Mucosa of descending colon (tissue), 3 donors: ENCODE results near the gene POLK. TPM values are rescaled to one million over a fixed set of nuclear protein-coding genes. Genes with fewer than 3 reads are reported as not detected.
A peak's percentile ranks its signal among the peaks of the same experiment; 100 is the strongest.

Experiments used
- ATAC-seq: fragments of 200-7000 bp; cut with Tn5 transposase; one replicate; pipeline ENCODE4 v1.9.1; 2020; ENCODE audit warnings: mild to moderate bottlenecking, moderate library complexity
- DNase-seq, 3 donors: peaks; one replicate each; pipeline ENCODE4 v3.0.0-alpha.2; 2020
- H3K36me3 ChIP-seq: fragments of 200-600 bp; one replicate; pipeline ENCODE4 v1.8.0; 2021; ENCODE audit warnings: low read depth, mild to moderate bottlenecking
- H3K4me1 ChIP-seq: fragments of 200-600 bp; one replicate; pipeline ENCODE4 v1.8.0; 2021; ENCODE audit warnings: low read depth, mild to moderate bottlenecking
- H3K4me3 ChIP-seq: fragments of 200-600 bp; one replicate; pipeline ENCODE4 v1.8.0; 2021; ENCODE audit warnings: mild to moderate bottlenecking
- H3K9me3 ChIP-seq: fragments of 200-600 bp; one replicate; pipeline ENCODE4 v1.8.0; 2021; ENCODE audit warnings: mild to moderate bottlenecking
- intact Hi-C, 2 donors: fragments of 100-400 bp; cut with DNase I in 1 of 2; cut with micrococcal nuclease in 1 of 2; formaldehyde crosslinking; loops; one replicate each; pipeline versions ENCODE4 v1.11.0 to v1.11.1; 2022; cut with DNase I, micrococcal nuclease
- total RNA-seq, 3 donors: library from RNA; stranded (reverse); fragmentation: NEBNext Ultra II Directional in 2 of 3; extraction: Animal tissue kit (Norgen Biotek cat#: 25700) in 2 of 3; gene quantifications; one replicate each; pipeline versions ENCODE4 v1.2.1 to v1.2.4, GENCODE V29; 2021 to 2023
- TF ChIP-seq, protein P1 (sequence below): fragments of 200-600 bp; IDR thresholded peaks from one replicate; pipeline ENCODE4 v1.8.0; 2022; ENCODE audit warnings: antibody characterized with exemption, mild to moderate bottlenecking
- donor health status: DM: no; HTN: no; CAD: no; lungs with moderate emphysema.
- donor health status: DM: no; HTN: no; CAD: no.
- donor health status: DM: no; HTN: yes; CAD: no.

The POLK gene
- total RNA-seq, 3 donors from 2014 or later, result 15.3 to 32.5 (median 17.6) TPM

DNA sequence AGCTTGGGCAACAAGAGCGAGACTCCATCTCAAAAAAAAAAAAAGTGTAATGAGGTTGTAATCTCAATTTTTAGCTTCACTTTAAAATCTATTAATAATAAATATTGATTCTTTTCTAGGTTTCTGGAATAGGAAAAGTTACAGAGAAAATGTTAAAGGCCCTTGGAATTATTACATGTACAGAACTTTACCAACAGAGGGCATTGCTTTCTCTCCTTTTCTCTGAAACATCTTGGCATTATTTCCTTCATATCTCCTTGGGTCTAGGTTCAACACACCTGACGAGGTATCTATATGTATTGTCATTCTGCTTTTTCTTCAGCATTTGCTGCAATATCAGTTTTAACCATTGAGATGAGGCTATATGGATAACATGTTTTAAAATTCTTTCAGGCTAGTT is 73.0 kb downstream of the POLK start:
- DNase-seq (no peak), ATAC-seq (peak; percentile 44)
- no peaks in the 10 kb centered on the region for H3K9me3 ChIP-seq
- no peaks in the 10 kb centered on the region for H3K4me1 ChIP-seq
- TF ChIP-seq, protein P1, sequence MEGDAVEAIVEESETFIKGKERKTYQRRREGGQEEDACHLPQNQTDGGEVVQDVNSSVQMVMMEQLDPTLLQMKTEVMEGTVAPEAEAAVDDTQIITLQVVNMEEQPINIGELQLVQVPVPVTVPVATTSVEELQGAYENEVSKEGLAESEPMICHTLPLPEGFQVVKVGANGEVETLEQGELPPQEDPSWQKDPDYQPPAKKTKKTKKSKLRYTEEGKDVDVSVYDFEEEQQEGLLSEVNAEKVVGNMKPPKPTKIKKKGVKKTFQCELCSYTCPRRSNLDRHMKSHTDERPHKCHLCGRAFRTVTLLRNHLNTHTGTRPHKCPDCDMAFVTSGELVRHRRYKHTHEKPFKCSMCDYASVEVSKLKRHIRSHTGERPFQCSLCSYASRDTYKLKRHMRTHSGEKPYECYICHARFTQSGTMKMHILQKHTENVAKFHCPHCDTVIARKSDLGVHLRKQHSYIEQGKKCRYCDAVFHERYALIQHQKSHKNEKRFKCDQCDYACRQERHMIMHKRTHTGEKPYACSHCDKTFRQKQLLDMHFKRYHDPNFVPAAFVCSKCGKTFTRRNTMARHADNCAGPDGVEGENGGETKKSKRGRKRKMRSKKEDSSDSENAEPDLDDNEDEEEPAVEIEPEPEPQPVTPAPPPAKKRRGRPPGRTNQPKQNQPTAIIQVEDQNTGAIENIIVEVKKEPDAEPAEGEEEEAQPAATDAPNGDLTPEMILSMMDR, result no peak
- H3K36me3 ChIP-seq, result no peaks in the 10 kb centered on the region
- intact Hi-C loops, result loop anchor here in 1 of 2 donors (5.0 kb wide), 1 partner anchor 93 kb away; no protein-coding TSS in a partner anchor
- no peak overlapping the region for H3K4me3 ChIP-seq

DNA sequence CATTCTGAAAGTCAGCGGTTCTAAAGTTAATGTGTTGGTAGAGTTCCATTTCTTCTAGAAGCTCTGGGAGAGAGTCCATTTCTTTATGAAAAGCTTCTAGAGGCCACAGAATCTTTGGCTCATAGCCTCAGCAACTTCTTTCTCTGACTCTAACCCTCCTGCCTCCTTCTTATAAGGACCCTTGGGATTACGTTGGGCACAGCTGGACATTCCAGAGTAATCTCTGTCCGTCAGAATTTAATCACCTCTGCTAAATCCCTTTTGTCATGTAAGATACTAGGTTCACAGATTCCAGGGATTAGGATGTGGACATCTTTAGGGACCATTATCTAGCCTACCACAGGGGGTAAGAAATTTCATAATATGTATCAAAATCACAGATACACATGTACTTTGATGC is 77.0 kb downstream of the POLK start:
- intact Hi-C loops, result no loop called here

GRCh38 chr5:75600535-75600934 is 88.8 kb downstream of the POLK start:
- TF ChIP-seq, protein P1, result no peak
- Histone ChIP-seq H3K4me3 (no peak overlapping the region), H3K4me1 (no peaks in the 10 kb centered on the region), H3K9me3 (no peaks in the 10 kb centered on the region), H3K36me3 (no peaks in the 10 kb centered on the region)
- ATAC-seq (no peak), DNase-seq (no peak)
- intact Hi-C loops, result no loop called here

More for the DNA sequence above, 77.0 kb downstream of the POLK start:
- ATAC-seq, result no peak
- no peaks in the 10 kb centered on the region for H3K4me1 ChIP-seq
- no peak overlapping the region for H3K4me3 ChIP-seq
- H3K36me3 ChIP-seq, result no peaks in the 10 kb centered on the region
- TF ChIP-seq, protein P1, result no peak
- DNase-seq, result no peak
- H3K9me3 ChIP-seq, result no peaks in the 10 kb centered on the region

DNA sequence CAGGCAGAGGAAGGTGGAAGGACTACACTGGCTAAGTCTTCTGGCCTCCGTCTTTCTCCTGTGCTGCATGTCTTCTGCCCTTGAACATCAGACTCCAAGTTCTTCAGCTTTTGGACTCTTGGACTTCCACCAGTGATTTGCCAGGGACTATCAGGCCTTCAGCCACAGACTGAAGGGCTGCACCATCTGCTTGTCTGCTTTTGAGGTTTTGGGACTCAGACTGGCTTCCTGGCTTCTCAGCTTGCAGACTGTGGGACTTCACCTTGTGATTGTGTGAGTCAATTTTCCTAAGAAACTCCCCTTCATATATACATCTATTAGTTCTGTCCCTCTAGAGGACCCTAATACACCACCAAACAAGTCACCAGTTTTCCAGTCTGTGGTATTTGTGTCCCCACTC is 89.9 kb downstream of the POLK start:
- no peaks in the 10 kb centered on the region for H3K36me3 ChIP-seq
- ATAC-seq (no peak), DNase-seq (no peak)
- no peaks in the 10 kb centered on the region for H3K4me1 ChIP-seq
- TF ChIP-seq, protein P1, result no peak
- no peak overlapping the region for H3K4me3 ChIP-seq
- intact Hi-C loops, result no loop called here
- no peaks in the 10 kb centered on the region for H3K9me3 ChIP-seq

GRCh38 chr5:75601996-75602395 is 90.3 kb downstream of the POLK start:
- Histone ChIP-seq H3K9me3 (no peaks in the 10 kb centered on the region), H3K36me3 (no peaks in the 10 kb centered on the region), H3K4me1 (no peaks in the 10 kb centered on the region), H3K4me3 (no peak overlapping the region)
- intact Hi-C loops, result no loop called here
- DNase-seq (no peak), ATAC-seq (no peak)
- TF ChIP-seq, protein P1, result no peak

- Histone ChIP-seq H3K4me1 (no peaks in the 10 kb centered on the region), H3K36me3 (no peaks in the 10 kb centered on the region), H3K4me3 (no peak overlapping the region), H3K9me3 (no peaks in the 10 kb centered on the region)
- intact Hi-C loops, result no loop called here
- no peak for ATAC-seq
- TF ChIP-seq, protein P1, result no peak
- no peak for DNase-seq
Measured at GRCh38 chr5:75603371-75603770, 91.7 kb downstream of the POLK start.
